K562 (cell line): ENCODE measurements around the gene SCAMP5. TPM values are rescaled to one million over a fixed set of nuclear protein-coding genes. Genes with fewer than 3 reads are reported as not detected.

Source experiments
- CGGBP1 ChIP-seq: fragments of 250-450 bp; sonication (Bioruptor Pico); IDR thresholded peaks from 2 replicates; pipeline ENCODE4 v1.9.0; 2021; ENCODE audit warnings: mild to moderate bottlenecking
- CXXC5 ChIP-seq: fragments of 250-450 bp; sonication (Bioruptor Pico); IDR thresholded peaks from 2 replicates; pipeline ENCODE4 v1.8.0; 2022; ENCODE audit warnings: inconsistent platforms, mild to moderate bottlenecking, moderate library complexity
- EP400 ChIP-seq: fragments of 450-650 bp; IDR thresholded peaks from 2 replicates; pipeline ENCODE4 v1.6.1; 2017; ENCODE audit warnings: antibody characterized with exemption, mild to moderate bottlenecking, moderate library complexity
- ETV6 ChIP-seq, 3 experiments: fragments of 150-350 bp in 1 of 3; sonication (generic) in 1 of 3; formaldehyde crosslinking in 1 of 3; IDR thresholded peaks; 2 replicates each; pipeline versions ENCODE4 v1.6.1 to v1.8.0; 2014 to 2022; ENCODE audit warnings: borderline replicate concordance in 2 of 3, low read depth in 2 of 3, antibody characterized with exemption in 1 of 3, low read length in 1 of 3, mild to moderate bottlenecking in 1 of 3, missing genetic modification reagents in 1 of 3
- FOXA3 ChIP-seq, 2 experiments: fragments of 450-650 bp in 1 of 2; sonication (generic) in 1 of 2; formaldehyde crosslinking; IDR thresholded peaks in 1 of 2; conservative IDR thresholded peaks in 1 of 2; 2 replicates each; pipeline versions ENCODE4 v1.4.0 to v1.8.0; 2020 to 2022; ENCODE audit warnings: mild to moderate bottlenecking in 2 of 2, missing genetic modification reagents in 1 of 2
- GABPA ChIP-seq: fragments of 200-800 bp; sonication (Bioruptor generic); conservative IDR thresholded peaks from 2 replicates; pipeline ENCODE4 v1.6.1; 2016; ENCODE audit warnings: low read depth, missing genetic modification characterization, missing compliant biosample characterization
- HDAC3 ChIP-seq: fragments of 450-650 bp; IDR thresholded peaks from 2 replicates; pipeline ENCODE4 v1.6.1; 2018; ENCODE audit warnings: borderline replicate concordance, mild to moderate bottlenecking, moderate library complexity; ENCODE audit not compliant: partially characterized antibody
- JUN ChIP-seq, 2 experiments: sonication (generic) in 1 of 2; formaldehyde crosslinking in 1 of 2; IDR thresholded peaks; 2 replicates each; pipeline versions ENCODE4 v1.6.1 to v1.8.0; 2012 to 2022; ENCODE audit warnings: borderline replicate concordance in 2 of 2, mild to moderate bottlenecking in 2 of 2, improper control_type of control experiment in 1 of 2, low read depth in 1 of 2, low read length in 1 of 2, missing genetic modification reagents in 1 of 2
- L3MBTL2 ChIP-seq: fragments of 450-650 bp; IDR thresholded peaks from 2 replicates; pipeline ENCODE4 v1.6.1; 2016; ENCODE audit warnings: mild to moderate bottlenecking, moderate library complexity
- PHB ChIP-seq: fragments of 250-450 bp; sonication (Bioruptor Pico); IDR thresholded peaks from 2 replicates; pipeline ENCODE4 v1.5.0; 2021
- POLR2B ChIP-seq: fragments of 450-650 bp; IDR thresholded peaks from 2 replicates; pipeline ENCODE4 v1.6.1; 2018; ENCODE audit warnings: low read depth; ENCODE audit not compliant: partially characterized antibody
- POLR3G ChIP-seq: IDR thresholded peaks from 2 replicates; pipeline ENCODE4 v1.6.1; 2011; ENCODE audit not compliant: insufficient read length, insufficient replicate concordance; ENCODE audit errors: extremely low read depth
- RBFOX2 ChIP-seq: fragments of 200-400 bp; formaldehyde crosslinking; IDR thresholded peaks from 2 replicates; pipeline ENCODE4 v1.6.1; 2017; ENCODE audit warnings: low read depth, mild to moderate bottlenecking, low read length, moderate library complexity
- SAFB2 ChIP-seq: fragments of 200-400 bp; formaldehyde crosslinking; IDR thresholded peaks from 2 replicates; pipeline ENCODE4 v1.6.1; 2018; ENCODE audit warnings: borderline replicate concordance, low read length, low read depth, moderate library complexity; ENCODE audit not compliant: severe bottlenecking
- SMAD4 ChIP-seq: fragments of 250-450 bp; sonication (Bioruptor Pico); conservative IDR thresholded peaks from 2 replicates; pipeline ENCODE4 v1.8.0; 2021; ENCODE audit warnings: inconsistent platforms, mild to moderate bottlenecking, moderate library complexity
- SP2 ChIP-seq: IDR thresholded peaks from 2 replicates; pipeline ENCODE4 v1.6.1; 2011; ENCODE audit warnings: mild to moderate bottlenecking, low read depth, low read length, moderate library complexity; ENCODE audit not compliant: poor library complexity, severe bottlenecking; ENCODE audit errors: extremely low read depth
- TSC22D4 ChIP-seq: fragments of 450-650 bp; IDR thresholded peaks from 2 replicates; pipeline ENCODE4 v1.6.1; 2016; ENCODE audit warnings: missing genetic modification characterization, missing biosample characterization, control low read depth
- ZBTB17 ChIP-seq: fragments of 450-650 bp; formaldehyde crosslinking; IDR thresholded peaks from 2 replicates; pipeline ENCODE4 v1.4.0; 2020; ENCODE audit warnings: mild to moderate bottlenecking
- ZBTB26 ChIP-seq: fragments of 450-650 bp; formaldehyde crosslinking; IDR thresholded peaks from 2 replicates; pipeline ENCODE4 v1.4.0; 2022; ENCODE audit warnings: missing genetic modification characterization
- ZNF23 ChIP-seq: fragments of 250-450 bp; sonication (Bioruptor Pico); IDR thresholded peaks from 2 replicates; pipeline ENCODE4 v1.4.0; 2020; ENCODE audit warnings: mild to moderate bottlenecking
- ZNF445 ChIP-seq: fragments of 250-450 bp; sonication (Bioruptor Pico); IDR thresholded peaks from 2 replicates; pipeline ENCODE4 v1.4.0; 2020; ENCODE audit warnings: low read depth, mild to moderate bottlenecking, moderate library complexity
- ZNF830 ChIP-seq: fragments of 250-450 bp; sonication (Bioruptor Pico); IDR thresholded peaks from 2 replicates; pipeline ENCODE4 v1.5.0; 2021; ENCODE audit warnings: mild to moderate bottlenecking
- ZZZ3 ChIP-seq: fragments of 450-650 bp; IDR thresholded peaks from 2 replicates; pipeline ENCODE4 v1.6.1; 2016; ENCODE audit warnings: antibody characterized with exemption, mild to moderate bottlenecking, moderate library complexity
- polyA plus RNA-seq, 8 experiments: library from polyadenylated mRNA; depleted of rRNA in 4 of 8; stranded (reverse) in 5 of 8; unstranded in 3 of 8; fragments of >200 nt; fragmentation: Nextera tagmentation in 2 of 8; fragmentation: Illumina TruSeq in 1 of 8; extraction: Ambion mirVana in 2 of 8; extraction: Trizol in 1 of 8; gene quantifications; 2 replicates each; pipeline versions ENCODE4 v1.2.1 to v1.2.3, GENCODE V29; 2011 to 2014; ENCODE audit warnings: inconsistent platforms in 1 of 8, missing spikeins in 1 of 8
- total RNA-seq, 7 experiments: library from RNA; depleted of rRNA in 6 of 7; stranded (reverse); fragments of >200 nt in 6 of 7; fragmentation: Illumina TruSeq in 2 of 7; extraction: Trizol in 2 of 7; gene quantifications; 2 replicates each; pipeline versions ENCODE4 v1.2.1 to v1.2.3, GENCODE V29; 2011 to 2021; ENCODE audit warnings: low replicate concordance in 1 of 7
- TF ChIP-seq, protein P1 (sequence below), 2 experiments: IDR thresholded peaks; 2 replicates each; pipeline ENCODE4 v1.6.1; 2011; ENCODE audit warnings: borderline replicate concordance in 1 of 2, control low read depth in 1 of 2, low read depth in 1 of 2, low read length in 1 of 2, mild to moderate bottlenecking in 1 of 2, mixed read lengths in 1 of 2, moderate library complexity in 1 of 2; ENCODE audit not compliant: insufficient read depth in 1 of 2, insufficient read length in 1 of 2, poor library complexity in 1 of 2, severe bottlenecking in 1 of 2; ENCODE audit errors: extremely low read depth in 1 of 2

SCAMP5 gene
- total and polyA plus RNA-seq, 9 of the 15 experiments (the other 6 are each of a cell fraction or from before 2014, with no cell fraction given) = 0.09 to 0.29 (median 0.19) TPM; not detected in 5

- no peak for TF ChIP-seq ZBTB26 (CRISPR knock-in tag)
- no peak for TF ChIP-seq GABPA (tag)
- no peak for TF ChIP-seq TSC22D4 (tag)
- no peak for TF ChIP-seq FOXA3 (CRISPR knock-in tag; conservative IDR thresholded peaks at IDR 0.05 in 1 of 2, IDR thresholded peaks at IDR 0.05 in 1 of 2)
- TF ChIP-seq EP400 = peak; percentile 85
- no peak for TF ChIP-seq POLR3G
- no peak for TF ChIP-seq JUN (IDR thresholded peaks at IDR 0.05; ENCODE audit: borderline replicate concordance, low read depth, low read length)
- no peak for TF ChIP-seq JUN (CRISPR knock-in tag; IDR thresholded peaks at IDR 0.05; ENCODE audit: borderline replicate concordance)
- 0 out of 2 replicates have a peak, but pooled peaks have one; percentile 44 for TF ChIP-seq PHB (CRISPR knock-in tag)
- peak; percentile 88; the same call in 1 of the 2 replicates for TF ChIP-seq CGGBP1 (CRISPR knock-in tag)
- TF ChIP-seq ZNF23 = no peak
- no peak for TF ChIP-seq ZNF830 (CRISPR knock-in tag)
- TF ChIP-seq HDAC3 = no peak
- peak; percentile 99 for TF ChIP-seq RBFOX2
- peak; percentile 72; the same call in 1 of the 2 replicates for TF ChIP-seq ZZZ3
- no peak for TF ChIP-seq SMAD4 (CRISPR knock-in tag)
- TF ChIP-seq L3MBTL2 = peak; percentile 64
- peak; percentile 98 for TF ChIP-seq POLR2B
- TF ChIP-seq, protein P1, sequence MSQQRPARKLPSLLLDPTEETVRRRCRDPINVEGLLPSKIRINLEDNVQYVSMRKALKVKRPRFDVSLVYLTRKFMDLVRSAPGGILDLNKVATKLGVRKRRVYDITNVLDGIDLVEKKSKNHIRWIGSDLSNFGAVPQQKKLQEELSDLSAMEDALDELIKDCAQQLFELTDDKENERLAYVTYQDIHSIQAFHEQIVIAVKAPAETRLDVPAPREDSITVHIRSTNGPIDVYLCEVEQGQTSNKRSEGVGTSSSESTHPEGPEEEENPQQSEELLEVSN (IDR thresholded peaks at IDR 0.05; ENCODE audit: borderline replicate concordance in 1 of 2, extremely low read depth in 1 of 2, insufficient read depth in 1 of 2, insufficient read length in 1 of 2, low read depth in 1 of 2, low read length in 1 of 2, poor library complexity in 1 of 2, severe bottlenecking in 1 of 2) = peak; percentile 61 to 69
- TF ChIP-seq CXXC5 (CRISPR knock-in tag) = peak; percentile 87
- TF ChIP-seq ZNF445 (CRISPR knock-in tag) = no peak
- TF ChIP-seq SP2 = no peak
- no peak for TF ChIP-seq SAFB2
- no peak for TF ChIP-seq ETV6 (IDR thresholded peaks at IDR 0.05; ENCODE audit: borderline replicate concordance in 1 of 2, low read depth in 2 of 2, low read length in 1 of 2)
- TF ChIP-seq ETV6 (CRISPR knock-in tag; IDR thresholded peaks at IDR 0.05; ENCODE audit: borderline replicate concordance) = no peak
- no peak for TF ChIP-seq ZBTB17
Measured at GRCh38 chr15:75023181-75023871, 28.0 kb downstream of the SCAMP5 start, which contains the start of gene PPCDC (continued).
